ENCODE data around the gene GPS2. TPM values are rescaled to one million over a fixed set of nuclear protein-coding genes. Genes with fewer than 3 reads are reported as not detected.

The GPS2 gene, protein sequence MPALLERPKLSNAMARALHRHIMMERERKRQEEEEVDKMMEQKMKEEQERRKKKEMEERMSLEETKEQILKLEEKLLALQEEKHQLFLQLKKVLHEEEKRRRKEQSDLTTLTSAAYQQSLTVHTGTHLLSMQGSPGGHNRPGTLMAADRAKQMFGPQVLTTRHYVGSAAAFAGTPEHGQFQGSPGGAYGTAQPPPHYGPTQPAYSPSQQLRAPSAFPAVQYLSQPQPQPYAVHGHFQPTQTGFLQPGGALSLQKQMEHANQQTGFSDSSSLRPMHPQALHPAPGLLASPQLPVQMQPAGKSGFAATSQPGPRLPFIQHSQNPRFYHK
- total RNA-seq, result 42.2 and 68.3 TPM in 2 replicates

DNA sequence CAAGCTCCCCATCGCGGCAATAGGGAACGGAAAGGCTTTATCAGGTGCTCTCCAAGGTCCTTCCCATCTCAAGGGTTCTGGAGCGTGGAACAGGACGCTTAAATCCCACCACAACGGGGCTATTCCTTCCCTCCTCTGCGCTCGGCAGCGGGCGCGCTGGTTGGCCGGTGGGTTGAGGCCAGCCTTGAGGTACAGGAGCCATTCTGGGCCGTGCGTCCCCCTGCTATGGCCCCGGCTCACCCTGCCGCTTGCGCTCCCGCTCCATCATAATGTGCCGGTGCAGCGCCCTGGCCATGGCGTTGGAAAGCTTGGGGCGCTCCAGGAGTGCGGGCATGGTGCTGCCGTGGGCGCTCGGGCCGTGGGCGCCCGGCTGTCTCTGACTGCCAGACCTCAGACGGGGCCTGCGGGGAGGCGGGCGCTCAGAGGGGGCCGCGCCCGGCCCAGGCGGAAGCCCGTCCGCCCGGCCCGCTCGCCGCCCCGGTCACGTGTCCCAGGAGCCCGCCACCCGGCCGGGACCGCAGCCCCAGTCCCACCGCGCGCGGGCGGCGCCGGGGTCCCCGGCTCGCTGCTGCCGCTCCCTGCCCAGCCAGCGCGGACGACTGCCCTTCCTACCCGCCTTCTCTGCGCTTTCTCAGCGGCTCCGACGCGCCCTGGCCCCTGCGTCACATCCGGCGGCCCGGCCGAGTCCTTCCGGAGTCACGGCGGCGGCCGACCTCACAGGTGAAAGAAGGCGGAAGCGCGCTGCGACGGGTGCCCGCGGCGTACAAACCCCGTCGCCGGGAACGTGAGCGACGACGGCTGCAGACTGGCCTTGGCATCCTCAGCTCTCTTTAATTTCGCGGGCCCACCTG is at the start of gene GPS2:
Gene GPS2, minus strand, starts transcription at position 642 of the 851 bp plus-strand sequence. Its CDS starts 308 bp downstream, at position 334.

DNA sequence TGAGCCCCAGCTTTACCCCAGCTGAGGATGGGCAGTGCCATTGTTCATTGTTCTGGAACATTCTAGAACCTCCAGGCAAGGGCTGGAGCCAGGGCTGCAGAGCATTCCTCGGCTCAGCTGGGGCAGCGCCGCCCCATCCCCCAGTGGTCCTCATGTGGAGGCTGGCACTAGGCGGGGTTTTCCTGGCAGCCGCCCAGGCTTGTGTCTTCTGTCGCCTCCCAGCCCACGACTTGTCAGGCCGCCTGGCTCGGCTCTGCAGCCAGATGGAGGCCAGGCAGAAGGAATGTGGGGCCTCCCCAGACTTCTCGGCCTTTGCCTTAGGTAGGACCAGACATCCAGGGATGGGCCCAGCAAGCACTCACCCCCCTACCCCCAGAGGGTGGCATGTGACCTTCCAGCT is 39.9 kb upstream of the GPS2 start, which contains the start of gene TMEM95:
Gene TMEM95, plus strand, starts transcription at position 104 of the 400 bp plus-strand sequence. Its CDS starts 49 bp downstream, at position 153.

DNA sequence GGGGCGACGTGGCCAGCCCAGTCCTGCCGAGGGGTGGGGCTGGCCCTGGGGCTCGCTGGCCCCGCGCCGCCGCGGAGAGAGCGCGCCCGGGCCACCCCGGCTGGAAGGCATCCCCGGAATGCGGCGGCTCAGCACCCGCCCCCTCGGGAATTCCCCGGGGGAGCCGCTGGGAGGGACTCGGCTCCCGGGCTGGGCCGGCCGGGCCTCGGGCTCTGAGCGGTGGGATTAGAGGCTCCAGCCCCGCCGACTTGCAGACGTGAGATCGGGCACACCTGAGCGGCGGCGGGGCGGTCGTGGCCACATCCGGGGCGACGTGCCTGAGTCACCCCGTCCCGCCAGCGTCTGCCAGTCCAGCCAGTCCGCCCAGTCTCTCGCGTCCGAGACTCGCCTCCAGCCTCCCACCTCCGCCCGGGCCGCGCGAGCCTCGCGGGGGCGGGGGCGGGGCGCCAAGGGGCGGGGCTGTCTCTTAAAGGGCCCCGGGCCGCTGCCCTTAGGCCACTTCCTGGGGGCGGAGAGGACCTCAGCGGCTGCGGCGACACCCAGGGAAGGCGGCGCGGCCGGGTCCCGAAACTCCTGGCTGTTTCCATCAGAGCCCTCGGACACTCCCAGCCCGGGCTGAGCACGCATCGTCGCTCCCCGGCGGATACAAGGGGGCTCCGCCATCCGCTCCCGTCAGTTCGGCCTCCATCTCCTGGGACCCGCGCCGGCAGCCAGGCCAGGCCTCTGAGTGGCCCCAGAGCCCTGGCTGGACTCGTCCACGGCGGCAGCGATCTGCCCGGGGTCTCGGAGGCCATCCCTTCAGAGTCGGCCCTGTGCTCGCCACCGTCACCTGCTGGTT is 36.7 kb upstream of the GPS2 start, which contains the start of gene KCTD11:
Gene KCTD11, plus strand, starts transcription at position 498 of the 838 bp plus-strand sequence.

DNA sequence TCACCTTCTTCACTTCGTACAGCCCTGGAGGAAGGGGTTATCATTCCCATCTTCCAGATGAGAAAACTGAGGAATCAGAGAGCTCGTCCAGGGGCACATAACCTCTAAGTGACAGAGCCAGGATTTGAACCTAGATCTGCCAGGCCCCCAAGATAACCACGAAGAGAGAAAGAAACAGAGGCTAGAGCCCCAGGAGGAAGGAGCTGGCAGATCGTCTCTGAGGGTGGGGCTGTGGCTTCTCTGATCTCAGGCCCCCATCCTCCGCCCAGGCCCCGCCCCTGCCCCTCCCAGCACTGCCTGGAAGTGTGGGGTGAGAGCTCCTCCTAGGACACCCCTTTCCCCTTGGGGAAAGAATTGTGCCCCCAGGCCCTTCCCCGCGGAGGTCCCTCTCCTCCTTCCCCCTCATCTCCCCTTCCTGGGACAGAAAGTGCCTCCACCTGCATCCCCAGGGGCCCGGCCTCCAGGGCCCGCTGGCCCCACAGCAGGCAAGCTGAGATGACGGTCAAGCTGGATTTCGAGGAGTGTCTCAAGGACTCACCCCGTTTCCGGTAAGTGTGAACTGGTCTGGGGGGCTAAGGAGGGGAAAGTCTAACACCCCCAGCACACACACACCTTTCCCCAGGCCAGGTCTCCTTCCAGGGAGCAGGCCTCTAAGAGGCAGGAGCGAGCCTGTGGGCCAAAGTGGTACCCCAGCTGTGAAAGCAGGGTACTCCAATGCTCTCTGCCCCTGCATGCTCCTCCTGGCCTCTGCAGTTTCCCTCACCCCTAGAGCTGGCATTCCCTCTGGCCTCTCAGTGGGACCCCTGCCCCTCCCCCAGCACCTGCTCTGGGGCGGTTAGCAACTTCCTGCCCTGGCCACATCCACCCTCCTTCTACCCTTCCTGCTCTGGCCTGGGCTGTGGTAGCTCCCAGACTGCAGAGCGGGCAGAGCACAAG is 21.3 kb upstream of the GPS2 start, which contains the start of gene ACAP1:
Gene ACAP1, plus strand, starts transcription at position 290 of the 936 bp plus-strand sequence. Its CDS starts 206 bp downstream, at position 496.

DNA sequence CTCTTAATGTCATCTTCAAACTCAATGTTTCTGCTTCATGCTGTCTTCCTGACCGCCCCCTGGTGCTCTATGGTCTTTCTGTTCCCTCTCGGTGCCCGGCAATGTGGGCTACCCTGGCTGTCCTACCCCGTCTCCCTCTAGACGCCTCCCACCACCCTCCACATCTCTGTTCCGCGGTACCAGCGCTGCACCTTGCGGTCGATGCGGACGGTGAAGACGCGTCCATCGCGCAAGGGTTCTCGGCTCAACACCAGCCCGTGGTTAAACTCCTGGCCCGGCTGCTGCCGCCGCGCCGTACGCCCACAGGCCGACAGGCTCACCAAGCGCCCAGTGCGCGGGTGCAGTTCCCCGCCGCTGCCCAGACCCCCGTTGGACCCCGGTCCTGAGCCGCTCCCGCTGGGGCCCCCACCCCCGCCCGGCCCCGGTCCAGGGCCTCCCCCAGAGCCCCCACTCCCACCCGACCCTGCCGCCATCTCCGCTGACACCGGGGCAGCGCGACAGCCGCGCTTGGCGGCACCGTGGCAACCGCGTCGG is 13.7 kb upstream of the GPS2 start, which contains the start of gene NEURL4:
Gene NEURL4, minus strand, starts transcription at position 496 of the 534 bp plus-strand sequence. Its CDS starts 23 bp downstream, at position 473.

DNA sequence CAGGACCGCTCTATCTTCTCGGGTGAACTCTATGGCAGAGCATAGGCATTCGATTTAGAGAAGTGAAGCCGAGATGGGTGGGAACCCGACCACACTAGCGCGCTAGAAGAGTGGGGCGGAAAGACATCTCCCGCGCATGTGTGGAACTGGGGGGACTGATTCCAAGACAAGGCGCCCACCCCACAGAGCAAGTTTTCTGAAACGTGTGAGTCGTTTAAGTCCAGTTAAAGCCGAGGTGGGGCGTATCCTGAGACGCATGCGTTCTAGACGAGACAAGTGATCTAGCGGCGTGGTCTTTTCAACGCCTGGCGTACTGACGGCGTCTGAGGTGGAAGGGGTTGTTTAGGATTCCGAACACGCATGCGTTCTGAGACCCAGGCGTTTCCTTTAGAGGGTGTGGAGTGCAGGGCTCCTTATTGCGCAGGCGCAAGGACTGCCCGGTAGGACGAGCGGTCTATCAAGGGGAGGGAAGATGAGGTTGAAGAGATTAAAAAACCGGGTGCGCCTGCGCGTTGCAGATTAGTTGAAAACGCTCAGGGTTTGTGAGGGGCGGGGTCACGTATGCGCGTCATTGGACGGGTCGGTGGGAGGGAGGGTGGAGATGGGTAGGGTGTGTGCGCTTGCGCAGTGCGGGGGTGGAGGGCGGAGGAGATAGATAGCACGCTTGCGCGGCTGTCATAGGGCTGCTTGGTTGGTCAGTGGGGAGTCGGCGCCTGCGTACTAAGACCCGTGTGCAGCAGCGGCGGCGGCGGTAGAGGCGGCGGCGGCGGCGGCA is 8.1 kb downstream of the GPS2 start, which contains the start of gene EIF5A:
Gene EIF5A, plus strand, starts transcription at position 718 of the 775 bp plus-strand sequence. CDS start 2,008 bp downstream, outside the sequence.

DNA sequence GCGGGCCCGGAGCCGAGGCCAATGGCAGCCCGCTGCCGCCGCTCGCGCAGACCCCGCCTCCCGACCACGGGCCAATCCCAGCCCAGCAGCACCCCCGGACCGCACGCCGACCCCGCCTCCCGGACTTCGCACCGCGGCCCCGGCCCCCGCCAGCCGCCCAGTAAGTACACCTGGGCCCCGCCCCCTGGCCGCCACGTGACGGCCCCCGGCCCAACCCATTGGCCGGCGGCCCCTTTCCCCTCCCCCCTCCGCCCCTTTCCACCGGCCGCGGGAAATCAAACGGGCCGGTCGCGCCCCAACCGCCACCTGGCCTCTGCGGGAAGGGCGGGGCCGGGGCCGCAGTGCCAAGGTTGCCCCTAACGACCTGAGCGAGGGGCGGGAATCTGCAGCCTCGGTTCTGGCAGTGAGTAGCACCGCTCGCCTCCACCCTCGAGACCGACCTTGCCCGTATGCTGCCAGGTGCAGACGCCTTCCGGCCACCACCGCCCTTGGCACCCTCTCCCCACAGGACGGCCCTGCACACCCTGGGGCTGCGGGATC is 20.5 kb downstream of the GPS2 start, which contains the start of gene YBX2:
Gene YBX2, minus strand, starts transcription at position 26 of the 540 bp plus-strand sequence. CDS start 139 bp downstream, outside the sequence.

DNA sequence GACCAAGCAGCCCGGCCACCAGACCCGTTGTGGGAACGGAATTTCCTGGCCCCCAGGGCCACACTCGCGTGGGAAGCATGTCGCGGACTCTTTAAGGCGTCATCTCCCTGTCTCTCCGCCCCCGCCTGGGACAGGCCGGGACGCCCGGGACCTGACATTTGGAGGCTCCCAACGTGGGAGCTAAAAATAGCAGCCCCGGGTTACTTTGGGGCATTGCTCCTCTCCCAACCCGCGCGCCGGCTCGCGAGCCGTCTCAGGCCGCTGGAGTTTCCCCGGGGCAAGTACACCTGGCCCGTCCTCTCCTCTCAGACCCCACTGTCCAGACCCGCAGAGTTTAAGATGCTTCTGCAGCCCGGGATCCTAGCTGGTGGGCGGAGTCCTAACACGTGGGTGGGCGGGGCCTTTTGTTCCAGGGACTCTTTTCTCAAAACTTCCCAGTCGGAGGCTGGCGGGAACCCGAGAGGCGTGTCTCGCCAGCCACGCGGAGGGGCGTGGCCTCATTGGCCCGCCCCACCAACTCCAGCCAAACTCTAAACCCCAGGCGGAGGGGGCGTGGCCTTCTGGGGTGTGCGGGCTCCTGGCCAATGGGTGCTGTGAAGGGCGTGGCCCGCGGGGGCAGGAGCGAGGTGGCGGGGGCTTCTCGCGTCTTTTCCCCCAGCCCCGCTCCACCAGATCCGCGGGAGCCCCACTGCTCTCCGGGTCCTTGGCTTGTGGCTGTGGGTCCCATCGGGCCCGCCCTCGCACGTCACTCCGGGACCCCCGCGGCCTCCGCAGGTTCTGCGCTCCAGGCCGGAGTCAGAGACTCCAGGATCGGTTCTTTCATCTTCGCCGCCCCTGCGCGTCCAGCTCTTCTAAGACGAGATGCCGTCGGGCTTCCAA is 33.8 kb downstream of the GPS2 start, which contains the start of gene SLC2A4:
Gene SLC2A4, plus strand, starts transcription at position 645 of the 879 bp plus-strand sequence. Its CDS starts 217 bp downstream, at position 862.

Other genes with a start within 250 kb of the GPS2 start
- not detected in 2 replicates for gene CLEC10A, start 235.1 kb downstream of the GPS2 start, total RNA-seq
- gene ASGR2, start 200.5 kb downstream of the GPS2 start, total RNA-seq, result not detected in 2 replicates
- 0.63 and 1.6 TPM in 2 replicates for gene ASGR1, start 136.0 kb downstream of the GPS2 start, total RNA-seq
- gene DLG4, start 95.5 kb downstream of the GPS2 start, total RNA-seq, result 6.7 and 13.9 TPM in 2 replicates
- 261 and 318 TPM in 2 replicates for gene ACADVL, start 95.4 kb downstream of the GPS2 start, total RNA-seq
- 51.0 and 69.3 TPM in 2 replicates for gene DVL2, start 80.8 kb downstream of the GPS2 start, total RNA-seq
- 27.4 and 45.8 TPM in 2 replicates for gene PHF23, start 75.9 kb downstream of the GPS2 start, total RNA-seq
- gene GABARAP, start 72.9 kb downstream of the GPS2 start, total RNA-seq, result 262 and 715 TPM in 2 replicates
- 78.1 and 103 TPM in 2 replicates for gene CTDNEP1, start 63.6 kb downstream of the GPS2 start, total RNA-seq
- 37.9 and 42.0 TPM in 2 replicates for gene ELP5, start 63.1 kb downstream of the GPS2 start, total RNA-seq
- 12.4 and 33.1 TPM in 2 replicates for gene CLDN7, start 52.9 kb downstream of the GPS2 start, total RNA-seq
- under 0.01 and 0.76 TPM in 2 replicates for gene SLC2A4, start 33.6 kb downstream of the GPS2 start, total RNA-seq
- gene YBX2, start 20.7 kb downstream of the GPS2 start, total RNA-seq, result 0.16 and 0.63 TPM in 2 replicates
- gene EIF5A, start 7.7 kb downstream of the GPS2 start, total RNA-seq, result 263 and 774 TPM in 2 replicates
- 13.1 and 14.7 TPM in 2 replicates for gene NEURL4, start 14.0 kb upstream of the GPS2 start, total RNA-seq
- 0.38 and 0.65 TPM in 2 replicates for gene ACAP1, start 21.2 kb upstream of the GPS2 start, total RNA-seq
- gene KCTD11, start 36.8 kb upstream of the GPS2 start, total RNA-seq, result 13.5 and 19.6 TPM in 2 replicates
- gene TMEM95, start 39.8 kb upstream of the GPS2 start, total RNA-seq, result not detected in 2 replicates
- gene TNK1, start 65.7 kb upstream of the GPS2 start, total RNA-seq, result 2.6 and 4.6 TPM in 2 replicates
- 69.7 and 127 TPM in 2 replicates for gene PLSCR3, start 79.2 kb upstream of the GPS2 start, total RNA-seq
- 250 and 289 TPM in 2 replicates for gene TMEM256, start 88.7 kb upstream of the GPS2 start, total RNA-seq
- gene NLGN2, start 92.5 kb upstream of the GPS2 start, total RNA-seq, result 9.3 and 24.3 TPM in 2 replicates
- not detected in 2 replicates for gene SPEM1, start 105.0 kb upstream of the GPS2 start, total RNA-seq
- not detected in 2 replicates for gene SPEM2, start 110.3 kb upstream of the GPS2 start, total RNA-seq
- not detected in 2 replicates for gene SPEM3, start 113.5 kb upstream of the GPS2 start, total RNA-seq
- gene TMEM102, start 120.1 kb upstream of the GPS2 start, total RNA-seq, result 12.9 and 19.5 TPM in 2 replicates
- 0.49 and 2.2 TPM in 2 replicates for gene FGF11, start 124.2 kb upstream of the GPS2 start, total RNA-seq
- gene CHRNB1, start 129.7 kb upstream of the GPS2 start, total RNA-seq, result 6.4 and 17.1 TPM in 2 replicates
- 17.9 and 31.6 TPM in 2 replicates for gene ZBTB4, start 164.3 kb upstream of the GPS2 start, total RNA-seq
- gene SLC35G6, start 166.1 kb upstream of the GPS2 start, total RNA-seq, result not detected in 2 replicates
- 74.3 and 158 TPM in 2 replicates for gene POLR2A, start 169.0 kb upstream of the GPS2 start, total RNA-seq
- 13.5 and 25.2 TPM in 2 replicates for gene TNFSF12, start 233.7 kb upstream of the GPS2 start, total RNA-seq
- gene TNFSF13, start 243.4 kb upstream of the GPS2 start, total RNA-seq, result 0.81 and 4.7 TPM in 2 replicates
- gene SENP3, start 246.6 kb upstream of the GPS2 start, total RNA-seq, result 61.2 and 89.3 TPM in 2 replicates

Data from mesangial cell (primary cell).